HepG2 (cell line): ENCODE results near the gene COMMD3. TPM values are rescaled to one million over a fixed set of nuclear protein-coding genes. Genes with fewer than 3 reads are reported as not detected.

Experiments
- ATAC-seq: fragments of 200-7000 bp; cut with Tn5 transposase; 3 replicates; pipeline ENCODE4 v1.9.1; 2020; ENCODE audit warnings: mild to moderate bottlenecking, moderate library complexity
- BruUV-seq: library from RNA; stranded (reverse); fragments of 400-500 nt; replicated peaks from 2 replicates; lab custom pipeline; 2021; lab: Mats Ljungman, UMichigan
- CTCF ChIA-PET: fragments of 300-600 bp; formaldehyde crosslinking; extraction: SDS; loops from one replicate; lab custom pipeline; 2021; ENCODE audit warnings: low total read pairs, inconsistent platforms, low intra/inter-chr PET ratio; lab: Yijun Ruan, JAX
- POLR2A ChIA-PET: fragments of 350-600 bp; sonication (Branson Sonifier 250); formaldehyde crosslinking; loops from one replicate; lab custom pipeline; 2020; ENCODE audit warnings: antibody characterized with exemption, inconsistent platforms; lab: Yijun Ruan, JAX
- DNase-seq: peaks from one replicate; pipeline ENCODE4 v3.0.0-alpha.2; 2015; ENCODE audit warnings: low spot score
- FAIRE-seq: peaks from 3 replicates; lab custom pipeline; 2011; peaks lifted over from hg19 to GRCh38; lab: Jason Lieb, UNC
- H2AFZ ChIP-seq: one replicate; pipeline ENCODE4 v1.6.1; 2011; ENCODE audit warnings: low read length, inconsistent platforms
- H3K27ac ChIP-seq: fragments of 300-600 bp; 3 replicates; pipeline ENCODE4 v1.8.0; 2011; ENCODE audit warnings: mixed run types, mild to moderate bottlenecking, mixed read lengths, low read length, inconsistent platforms; ENCODE audit not compliant: insufficient read depth; ENCODE audit errors: extremely low read length
- H3K27me3 ChIP-seq, 2 experiments: fragments of 200-600 bp in 1 of 2; 2 replicates in 1 of 2; 3 replicates in 1 of 2; pipeline versions ENCODE4 v1.6.0 to v1.8.0; 2011; ENCODE audit warnings: low read length in 2 of 2, mild to moderate bottlenecking in 2 of 2, moderate library complexity in 2 of 2, inconsistent platforms in 1 of 2; ENCODE audit not compliant: insufficient read depth in 2 of 2, control insufficient read depth in 1 of 2
- H3K36me3 ChIP-seq, 2 experiments: fragments of 200-600 bp in 1 of 2; replicated peaks in 1 of 2; 2 replicates in 1 of 2; 3 replicates in 1 of 2; pipeline versions ENCODE4 v1.5.1 to v1.8.0; 2011; ENCODE audit warnings: low read length in 2 of 2, inconsistent platforms in 1 of 2; ENCODE audit not compliant: insufficient read depth in 2 of 2, control insufficient read depth in 1 of 2
- H3K4me1 ChIP-seq: 2 replicates; pipeline ENCODE4 v1.5.1; 2012; ENCODE audit warnings: low read length, inconsistent platforms; ENCODE audit not compliant: insufficient read depth
- H3K4me2 ChIP-seq: 2 replicates; pipeline ENCODE4 v1.6.0; 2011; ENCODE audit warnings: low read depth, low read length, inconsistent platforms
- H3K4me3 ChIP-seq, 3 experiments: fragments of 200-600 bp in 1 of 3; sonication (generic), shearing (Covaris generic) in 1 of 3; replicated peaks in 1 of 3; 2 replicates each; pipeline ENCODE4 v1.5.1; 2011 to 2016; ENCODE audit warnings: low read length in 3 of 3, inconsistent platforms in 2 of 3, low read depth in 2 of 3, mild to moderate bottlenecking in 2 of 3, control low read depth in 1 of 3, mixed read lengths in 1 of 3; ENCODE audit not compliant: insufficient read depth in 1 of 3
- H3K79me2 ChIP-seq: one replicate; pipeline ENCODE4 v1.6.1; 2011; ENCODE audit warnings: low read length, inconsistent platforms; ENCODE audit not compliant: insufficient read depth
- H3K9ac ChIP-seq: 2 replicates; pipeline ENCODE4 v1.6.0; 2011; ENCODE audit warnings: mild to moderate bottlenecking, low read depth, low read length, inconsistent platforms; ENCODE audit not compliant: insufficient read depth
- H3K9me3 ChIP-seq: 2 replicates; pipeline ENCODE4 v1.5.1; 2012; ENCODE audit warnings: mild to moderate bottlenecking, low read length
- H4K20me1 ChIP-seq: 2 replicates; pipeline ENCODE4 v1.6.0; 2011; ENCODE audit warnings: inconsistent platforms, mild to moderate bottlenecking, low read length, moderate library complexity; ENCODE audit not compliant: insufficient read depth
- NFE2L1 ChIP-seq: sonication (generic); formaldehyde crosslinking; IDR thresholded peaks from 2 replicates; pipeline ENCODE4 v1.4.0; 2020; ENCODE audit warnings: missing genetic modification reagents, mild to moderate bottlenecking, borderline replicate concordance
- ZSCAN30 ChIP-seq: sonication (generic); formaldehyde crosslinking; IDR thresholded peaks from 2 replicates; pipeline ENCODE4 v1.5.0; 2020; ENCODE audit warnings: mild to moderate bottlenecking, missing genetic modification reagents
- WGBS: methylation state at CpG from one replicate; pipeline ENCODE4 v1.1.6; 2017; ENCODE audit warnings: low lambda C conversion rate; 5-methylcytosine and 5-hydroxymethylcytosine counted together
- in situ Hi-C: cut with HindIII; loops from 2 replicates; pipeline ENCODE4 v1.10.0; 2017; ENCODE audit warnings: low pct_unique_long_range_greater_than_20kb; ENCODE audit not compliant: extremely low pct_ligation_motif_present
- intact Hi-C: fragments of 100-400 bp; cut with micrococcal nuclease; formaldehyde crosslinking; loops from one replicate; pipeline ENCODE4 v1.10.0; 2022; ENCODE audit not compliant: unreplicated experiment
- polyA plus RNA-seq, 8 experiments: library from polyadenylated mRNA; depleted of rRNA in 3 of 8; stranded (reverse) in 7 of 8; unstranded in 1 of 8; fragments of >200 nt; fragmentation: Illumina TruSeq in 4 of 8; extraction: Trizol in 4 of 8; gene quantifications; 2 replicates each; pipeline versions ENCODE4 v1.2.1 to v1.2.3, GENCODE V29; 2011 to 2016; ENCODE audit warnings: low read depth in 4 of 8, missing spikeins in 1 of 8, mixed read lengths in 1 of 8; ENCODE audit not compliant: insufficient read depth in 1 of 8
- total RNA-seq, 5 experiments: library from RNA; depleted of rRNA; stranded (reverse); fragments of >200 nt; fragmentation: Illumina TruSeq; extraction: Trizol; gene quantifications; 2 replicates each; pipeline ENCODE4 v1.2.3, GENCODE V29; 2016; ENCODE audit warnings: low read depth in 1 of 5
- TF ChIP-seq, protein P1 (sequence below): sonication (generic); formaldehyde crosslinking; IDR thresholded peaks from 2 replicates; pipeline ENCODE4 v1.4.0; 2020; ENCODE audit warnings: low read depth, missing genetic modification reagents
- TF ChIP-seq, protein P2 (sequence below): sonication (generic); formaldehyde crosslinking; IDR thresholded peaks from 2 replicates; pipeline ENCODE4 v1.9.0; 2022; ENCODE audit warnings: low read depth, missing genetic modification reagents

COMMD3 gene
- total and polyA plus RNA-seq, 2 of the 13 experiments (the other 11 are each of a cell fraction or from before 2014, with no cell fraction given), result 38.7 to 54.4 TPM

GRCh38 chr10:22271786-22272185, 44.4 kb upstream of the COMMD3 start:
- CTCF ChIA-PET, result no interaction called here
- no TSS peak for BruUV-seq

More at GRCh38 chr10:22271786-22272185, 44.4 kb upstream of the COMMD3 start:
- no peak overlapping the region for H3K27ac ChIP-seq
- 0% methylated on average over 2 of the region's 6 CpGs for WGBS
- intact Hi-C loops (no loop called here), in situ Hi-C loops (no loop called here)
- POLR2A ChIA-PET, result no interaction called here
- DNase-seq (no peak), ATAC-seq (no peak), FAIRE-seq (no peak)
- no peaks in the 10 kb centered on the region for H3K79me2 ChIP-seq
- no peak overlapping the region for H2AFZ ChIP-seq
- H3K4me1 ChIP-seq, result no peaks in the 10 kb centered on the region
- H3K4me3 ChIP-seq, result no peak overlapping the region
- no peaks in the 10 kb centered on the region for H3K9me3 ChIP-seq
- H3K36me3 ChIP-seq, result no peaks in the 10 kb centered on the region
- H4K20me1 ChIP-seq, result no peaks in the 10 kb centered on the region
- peaks cover 0 to 12% of the 10 kb centered on the region in 2 experiments; a peak in 3 of 5 replicates for H3K27me3 ChIP-seq
- H3K4me2 ChIP-seq, result no peak overlapping the region
- TF ChIP-seq, protein P1, sequence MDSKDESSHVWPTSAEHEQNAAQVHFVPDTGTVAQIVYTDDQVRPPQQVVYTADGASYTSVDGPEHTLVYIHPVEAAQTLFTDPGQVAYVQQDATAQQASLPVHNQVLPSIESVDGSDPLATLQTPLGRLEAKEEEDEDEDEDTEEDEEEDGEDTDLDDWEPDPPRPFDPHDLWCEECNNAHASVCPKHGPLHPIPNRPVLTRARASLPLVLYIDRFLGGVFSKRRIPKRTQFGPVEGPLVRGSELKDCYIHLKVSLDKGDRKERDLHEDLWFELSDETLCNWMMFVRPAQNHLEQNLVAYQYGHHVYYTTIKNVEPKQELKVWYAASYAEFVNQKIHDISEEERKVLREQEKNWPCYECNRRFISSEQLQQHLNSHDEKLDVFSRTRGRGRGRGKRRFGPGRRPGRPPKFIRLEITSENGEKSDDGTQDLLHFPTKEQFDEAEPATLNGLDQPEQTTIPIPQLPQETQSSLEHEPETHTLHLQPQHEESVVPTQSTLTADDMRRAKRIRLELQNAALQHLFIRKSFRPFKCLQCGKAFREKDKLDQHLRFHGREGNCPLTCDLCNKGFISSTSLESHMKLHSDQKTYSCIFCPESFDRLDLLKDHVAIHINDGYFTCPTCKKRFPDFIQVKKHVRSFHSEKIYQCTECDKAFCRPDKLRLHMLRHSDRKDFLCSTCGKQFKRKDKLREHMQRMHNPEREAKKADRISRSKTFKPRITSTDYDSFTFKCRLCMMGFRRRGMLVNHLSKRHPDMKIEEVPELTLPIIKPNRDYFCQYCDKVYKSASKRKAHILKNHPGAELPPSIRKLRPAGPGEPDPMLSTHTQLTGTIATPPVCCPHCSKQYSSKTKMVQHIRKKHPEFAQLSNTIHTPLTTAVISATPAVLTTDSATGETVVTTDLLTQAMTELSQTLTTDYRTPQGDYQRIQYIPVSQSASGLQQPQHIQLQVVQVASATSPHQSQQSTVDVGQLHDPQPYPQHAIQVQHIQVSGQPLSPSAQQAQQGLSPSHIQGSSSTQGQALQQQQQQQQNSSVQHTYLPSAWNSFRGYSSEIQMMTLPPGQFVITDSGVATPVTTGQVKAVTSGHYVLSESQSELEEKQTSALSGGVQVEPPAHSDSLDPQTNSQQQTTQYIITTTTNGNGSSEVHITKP (CRISPR knock-in tag), result no peak
- TF ChIP-seq ZSCAN30 (CRISPR knock-in tag), result no peak
- TF ChIP-seq, protein P2, sequence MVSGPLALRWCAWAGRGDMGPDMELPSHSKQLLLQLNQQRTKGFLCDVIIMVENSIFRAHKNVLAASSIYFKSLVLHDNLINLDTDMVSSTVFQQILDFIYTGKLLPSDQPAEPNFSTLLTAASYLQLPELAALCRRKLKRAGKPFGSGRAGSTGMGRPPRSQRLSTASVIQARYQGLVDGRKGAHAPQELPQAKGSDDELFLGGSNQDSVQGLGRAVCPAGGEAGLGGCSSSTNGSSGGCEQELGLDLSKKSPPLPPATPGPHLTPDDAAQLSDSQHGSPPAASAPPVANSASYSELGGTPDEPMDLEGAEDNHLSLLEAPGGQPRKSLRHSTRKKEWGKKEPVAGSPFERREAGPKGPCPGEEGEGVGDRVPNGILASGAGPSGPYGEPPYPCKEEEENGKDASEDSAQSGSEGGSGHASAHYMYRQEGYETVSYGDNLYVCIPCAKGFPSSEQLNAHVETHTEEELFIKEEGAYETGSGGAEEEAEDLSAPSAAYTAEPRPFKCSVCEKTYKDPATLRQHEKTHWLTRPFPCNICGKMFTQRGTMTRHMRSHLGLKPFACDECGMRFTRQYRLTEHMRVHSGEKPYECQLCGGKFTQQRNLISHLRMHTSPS (CRISPR knock-in tag), result no peak
- no peak for TF ChIP-seq NFE2L1
- H3K9ac ChIP-seq, result no peak overlapping the region
